Measurements from ENCODE around the gene STXBP4. TPM values are rescaled to one million over a fixed set of nuclear protein-coding genes. Genes with fewer than 3 reads are reported as not detected.

STXBP4 gene
- total RNA-seq, 1 experiment from 2014 or later, result 16.8 TPM

DNA sequence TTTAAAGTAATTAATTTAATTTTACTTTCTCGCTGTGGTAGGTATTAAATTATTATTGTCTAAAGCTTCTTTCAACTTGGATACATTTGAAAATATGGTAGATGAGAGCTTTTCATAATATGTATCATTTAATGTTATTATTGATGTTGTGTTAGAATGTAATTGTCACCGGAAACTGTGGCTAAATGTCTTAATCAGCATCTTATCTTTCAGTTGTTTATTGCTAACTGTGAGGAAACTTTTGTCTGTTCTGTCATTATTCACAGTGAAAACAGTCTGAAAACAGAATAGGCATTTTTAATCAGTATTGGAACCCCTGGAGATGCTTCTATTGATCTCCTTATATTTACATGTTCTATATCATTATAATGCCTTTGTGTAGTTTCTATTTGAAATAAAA is 120.7 kb downstream of the STXBP4 start:
- BruUV-seq (replicated peaks), result no TSS peak
- H3K4me3 Mint-ChIP-seq (ENCODE audit: unreplicated experiment), result no peak overlapping the region

DNA sequence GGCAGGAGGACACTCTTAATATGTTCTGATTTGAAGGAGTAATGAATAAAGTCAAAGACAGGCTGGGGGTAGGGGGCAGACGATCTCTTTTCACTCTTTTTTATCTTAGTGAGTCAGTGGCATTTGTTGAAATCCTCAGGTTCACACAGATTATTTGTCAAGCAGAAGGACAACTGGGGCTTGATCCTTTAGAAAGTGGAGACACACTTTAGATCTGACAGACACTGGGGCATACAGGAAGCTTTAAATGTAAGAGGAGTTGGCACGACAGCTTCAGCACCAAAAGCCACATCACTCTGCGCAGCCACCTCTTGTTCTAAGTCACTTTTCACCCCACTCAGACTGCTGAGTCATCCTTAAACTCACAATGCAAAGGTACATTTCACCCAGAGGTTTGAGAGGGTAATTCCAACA is 121.5 kb downstream of the STXBP4 start:
- ChIA-PET POLR2A (interaction anchor here (0.7 kb wide), 1 partner anchor 148 kb away, joined by 3 read pairs; no protein-coding TSS in a partner anchor), CTCF (no interaction called here)
- H3K36me3 ChIP-seq (ENCODE audit: control insufficient read depth, insufficient read depth, low read length), result no peaks in the 10 kb centered on the region
- TF ChIP-seq, protein P1, sequence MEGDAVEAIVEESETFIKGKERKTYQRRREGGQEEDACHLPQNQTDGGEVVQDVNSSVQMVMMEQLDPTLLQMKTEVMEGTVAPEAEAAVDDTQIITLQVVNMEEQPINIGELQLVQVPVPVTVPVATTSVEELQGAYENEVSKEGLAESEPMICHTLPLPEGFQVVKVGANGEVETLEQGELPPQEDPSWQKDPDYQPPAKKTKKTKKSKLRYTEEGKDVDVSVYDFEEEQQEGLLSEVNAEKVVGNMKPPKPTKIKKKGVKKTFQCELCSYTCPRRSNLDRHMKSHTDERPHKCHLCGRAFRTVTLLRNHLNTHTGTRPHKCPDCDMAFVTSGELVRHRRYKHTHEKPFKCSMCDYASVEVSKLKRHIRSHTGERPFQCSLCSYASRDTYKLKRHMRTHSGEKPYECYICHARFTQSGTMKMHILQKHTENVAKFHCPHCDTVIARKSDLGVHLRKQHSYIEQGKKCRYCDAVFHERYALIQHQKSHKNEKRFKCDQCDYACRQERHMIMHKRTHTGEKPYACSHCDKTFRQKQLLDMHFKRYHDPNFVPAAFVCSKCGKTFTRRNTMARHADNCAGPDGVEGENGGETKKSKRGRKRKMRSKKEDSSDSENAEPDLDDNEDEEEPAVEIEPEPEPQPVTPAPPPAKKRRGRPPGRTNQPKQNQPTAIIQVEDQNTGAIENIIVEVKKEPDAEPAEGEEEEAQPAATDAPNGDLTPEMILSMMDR (IDR thresholded peaks at IDR 0.05; ENCODE audit: insufficient read depth in 1 of 2, low read depth in 1 of 2, low read length in 1 of 2, severe bottlenecking in 1 of 2, unreplicated experiment in 1 of 2), result no peak
- no TSS peak for BruUV-seq (replicated peaks)
- Mint-ChIP-seq H3K27me3 (ENCODE audit: insufficient read depth, unreplicated experiment) (no peaks in the 10 kb centered on the region), H3K4me3 (ENCODE audit: unreplicated experiment) (no peak overlapping the region), H3K27ac (ENCODE audit: unreplicated experiment) (peak overlapping the region; percentile 43), H3K9me3 (ENCODE audit: unreplicated experiment) (no peaks in the 10 kb centered on the region), H3K4me1 (ENCODE audit: low read depth, unreplicated experiment) (peaks cover 7% of the 10 kb centered on the region), H3K36me3 (ENCODE audit: insufficient read depth, unreplicated experiment) (no peaks in the 10 kb centered on the region)
- H3K4me3 ChIP-seq (ENCODE audit: low read depth, low read length), result no peak overlapping the region
- no peaks in the 10 kb centered on the region for H3K9me3 ChIP-seq
- no peaks in the 10 kb centered on the region for H3K27me3 ChIP-seq (replicated peaks; ENCODE audit: control insufficient read depth, insufficient read depth, low read length)
- H3K4me1 ChIP-seq, result no peaks in the 10 kb centered on the region
- peak in 1 of 2 experiments; percentile 4 for DNase-seq
- intact Hi-C loops (cut with micrococcal nuclease; ENCODE audit: unreplicated experiment), result no loop called here

More for the DNA sequence above, 120.7 kb downstream of the STXBP4 start:
- ChIA-PET POLR2A (no interaction called here), CTCF (no interaction called here)
- TF ChIP-seq, protein P1 (IDR thresholded peaks at IDR 0.05; ENCODE audit: insufficient read depth in 1 of 2, low read depth in 1 of 2, low read length in 1 of 2, severe bottlenecking in 1 of 2, unreplicated experiment in 1 of 2), result no peak
- no peak overlapping the region for H3K27ac Mint-ChIP-seq (ENCODE audit: unreplicated experiment)
- DNase-seq, result no peak
- Histone ChIP-seq H3K4me1 (no peaks in the 10 kb centered on the region), H3K9me3 (no peaks in the 10 kb centered on the region), H3K27me3 (replicated peaks; ENCODE audit: control insufficient read depth, insufficient read depth, low read length) (no peaks in the 10 kb centered on the region), H3K36me3 (ENCODE audit: control insufficient read depth, insufficient read depth, low read length) (no peaks in the 10 kb centered on the region), H3K4me3 (ENCODE audit: low read depth, low read length) (no peak overlapping the region)
- H3K9me3 Mint-ChIP-seq (ENCODE audit: unreplicated experiment), result no peaks in the 10 kb centered on the region
- H3K36me3 Mint-ChIP-seq (ENCODE audit: insufficient read depth, unreplicated experiment), result no peaks in the 10 kb centered on the region
- peaks cover 7% of the 10 kb centered on the region for H3K4me1 Mint-ChIP-seq (ENCODE audit: low read depth, unreplicated experiment)
- intact Hi-C loops (cut with micrococcal nuclease; ENCODE audit: unreplicated experiment), result no loop called here
- no peaks in the 10 kb centered on the region for H3K27me3 Mint-ChIP-seq (ENCODE audit: insufficient read depth, unreplicated experiment)

DNA sequence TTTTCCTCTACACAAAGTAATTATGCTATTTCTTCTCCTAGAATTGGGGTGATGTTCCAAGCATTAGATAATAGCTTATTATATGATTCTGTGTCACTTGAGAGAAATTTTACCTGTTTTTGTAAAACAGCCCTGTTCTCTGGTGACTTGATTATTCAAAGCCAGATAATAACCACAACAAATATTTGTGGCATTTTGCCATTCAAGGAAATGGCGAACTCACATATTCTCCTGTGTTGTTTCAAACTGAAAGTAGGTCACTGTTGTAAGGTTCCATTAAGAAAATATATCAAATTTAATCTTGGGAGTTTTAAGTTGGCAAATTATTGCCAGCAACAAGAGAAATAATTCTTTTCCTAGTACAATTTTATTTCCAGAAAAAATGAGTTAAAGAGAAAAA is 124.8 kb downstream of the STXBP4 start:
- TF ChIP-seq, protein P1 (IDR thresholded peaks at IDR 0.05; ENCODE audit: insufficient read depth in 1 of 2, low read depth in 1 of 2, low read length in 1 of 2, severe bottlenecking in 1 of 2, unreplicated experiment in 1 of 2), result no peak
- no TSS peak for BruUV-seq (replicated peaks)
- Mint-ChIP-seq H3K27me3 (ENCODE audit: insufficient read depth, unreplicated experiment) (no peaks in the 10 kb centered on the region), H3K9me3 (ENCODE audit: unreplicated experiment) (no peaks in the 10 kb centered on the region), H3K36me3 (ENCODE audit: insufficient read depth, unreplicated experiment) (no peaks in the 10 kb centered on the region), H3K27ac (ENCODE audit: unreplicated experiment) (no peak overlapping the region), H3K4me3 (ENCODE audit: unreplicated experiment) (no peak overlapping the region), H3K4me1 (ENCODE audit: low read depth, unreplicated experiment) (peaks cover 7% of the 10 kb centered on the region)
- Histone ChIP-seq H3K9me3 (no peaks in the 10 kb centered on the region), H3K4me3 (ENCODE audit: low read depth, low read length) (no peak overlapping the region), H3K27me3 (replicated peaks; ENCODE audit: control insufficient read depth, insufficient read depth, low read length) (no peaks in the 10 kb centered on the region), H3K36me3 (ENCODE audit: control insufficient read depth, insufficient read depth, low read length) (no peaks in the 10 kb centered on the region), H3K4me1 (no peaks in the 10 kb centered on the region)
- ChIA-PET CTCF (no interaction called here), POLR2A (no interaction called here)
- DNase-seq, result no peak
- intact Hi-C loops (cut with micrococcal nuclease; ENCODE audit: unreplicated experiment), result no loop called here

Measured in Caco-2 (cell line).